Measurements from ENCODE around the gene LCOR.
"Not testable (repeated sequence)": the region's sequence is repeated elsewhere in the genome, so short reads cannot be mapped to it uniquely, and the experiment has no call there.

The LCOR gene

GRCh38 chr10:97028832-97029178 is 196.7 kb downstream of the LCOR start:
- no peak overlapping the region for H3K4me3 ChIP-seq
- no peak overlapping the region for H3K27ac ChIP-seq
- no peak for TF ChIP-seq CTCF (IDR thresholded peaks at IDR 0.05)
- no peak for DNase-seq (ENCODE audit: low spot score)

- no peak overlapping the region for H3K27ac ChIP-seq
- no peak overlapping the region for H3K4me3 ChIP-seq
- TF ChIP-seq CTCF (IDR thresholded peaks at IDR 0.05) = no peak
- no peak for DNase-seq (ENCODE audit: low spot score)
These were observed 197.2 kb downstream of the LCOR start for GRCh38 chr10:97029271-97029670.

- no peak for DNase-seq (ENCODE audit: low spot score)
- no peak for TF ChIP-seq CTCF (IDR thresholded peaks at IDR 0.05)
- Histone ChIP-seq H3K4me3 (no peak overlapping the region), H3K27ac (no peak overlapping the region)
These were observed 198.8 kb downstream of the LCOR start for GRCh38 chr10:97030894-97031293.

- H3K27ac ChIP-seq = no peak overlapping the region
- no peak overlapping the region for H3K4me3 ChIP-seq
- no peak for TF ChIP-seq CTCF (IDR thresholded peaks at IDR 0.05)
- no peak for DNase-seq (ENCODE audit: low spot score)
These were observed 199.4 kb downstream of the LCOR start for GRCh38 chr10:97031459-97031858.

- no peak for TF ChIP-seq CTCF (IDR thresholded peaks at IDR 0.05)
- DNase-seq (ENCODE audit: low spot score) = no peak
- H3K27ac ChIP-seq = no peak overlapping the region
These were observed 200.5 kb downstream of the LCOR start for GRCh38 chr10:97032624-97033023.

GRCh38 chr10:97033841-97034240 is 201.7 kb downstream of the LCOR start:
- DNase-seq (ENCODE audit: low spot score); H3K4me3 ChIP-seq; H3K27ac ChIP-seq: not testable (repeated sequence)

More at GRCh38 chr10:97032624-97033023, 200.5 kb downstream of the LCOR start:
- no peak overlapping the region for H3K4me3 ChIP-seq

- DNase-seq (ENCODE audit: low spot score) = no peak
- Histone ChIP-seq H3K27ac (no peak overlapping the region), H3K4me3 (no peak overlapping the region)
- no peak for TF ChIP-seq CTCF (IDR thresholded peaks at IDR 0.05)
These were observed 202.2 kb downstream of the LCOR start for GRCh38 chr10:97034301-97034700.

Measured in coronary artery (tissue), 2 donors.